Liver (tissue), 9 donors: ENCODE data around the gene TANGO2. TPM values are rescaled to one million over a fixed set of nuclear protein-coding genes. Genes with fewer than 3 reads are reported as not detected.

ENCODE experiments used
- DNase-seq: peaks from one replicate; pipeline ENCODE4 v3.0.0-alpha.2; 2017; ENCODE audit warnings: low spot score
- H3K27ac ChIP-seq, 2 donors: one replicate each; pipeline ENCODE4 v1.7.0; 2013; ENCODE audit warnings: inconsistent platforms in 2 of 2, low read length in 2 of 2, control low read depth in 1 of 2, low read depth in 1 of 2, mild to moderate bottlenecking in 1 of 2
- H3K27me3 ChIP-seq, 4 donors: one replicate each; pipeline versions ENCODE4 v1.6.1 to v1.7.0; 2013; ENCODE audit warnings: low read length in 3 of 4, inconsistent platforms in 1 of 4, mild to moderate bottlenecking in 1 of 4, moderate library complexity in 1 of 4; ENCODE audit not compliant: control insufficient read depth in 4 of 4, insufficient read depth in 4 of 4
- H3K36me3 ChIP-seq, 4 donors: one replicate each; pipeline versions ENCODE4 v1.6.1 to v1.7.0; 2013; ENCODE audit warnings: low read length in 3 of 4, mild to moderate bottlenecking in 3 of 4, low read depth in 1 of 4, moderate library complexity in 1 of 4; ENCODE audit not compliant: control insufficient read depth in 4 of 4, insufficient read depth in 3 of 4
- H3K4me1 ChIP-seq, 4 donors: one replicate each; pipeline versions ENCODE4 v1.6.1 to v1.7.0; 2013; ENCODE audit warnings: low read length in 3 of 4, mild to moderate bottlenecking in 3 of 4, moderate library complexity in 1 of 4; ENCODE audit not compliant: control insufficient read depth in 4 of 4, insufficient read depth in 4 of 4
- H3K4me3 ChIP-seq, 3 donors: one replicate each; pipeline versions ENCODE4 v1.6.1 to v1.7.0; 2013; ENCODE audit warnings: low read length in 3 of 3, control low read depth in 1 of 3, low read depth in 1 of 3, mild to moderate bottlenecking in 1 of 3
- H3K9ac ChIP-seq, 2 donors: one replicate each; pipeline ENCODE4 v1.7.0; 2013; ENCODE audit warnings: low read length in 2 of 2, mild to moderate bottlenecking in 2 of 2, moderate library complexity in 2 of 2, control low read depth in 1 of 2, low read depth in 1 of 2
- H3K9me3 ChIP-seq, 4 donors: one replicate each; pipeline versions ENCODE4 v1.6.1 to v1.7.0; 2013; ENCODE audit warnings: low read length in 3 of 4; ENCODE audit not compliant: control insufficient read depth in 4 of 4
- CTCF ChIP-seq: fragments of 150-350 bp; IDR thresholded peaks from 2 replicates; pipeline ENCODE4 v1.5.1; 2017; ENCODE audit warnings: improper control_type of control experiment, low read depth, low read length; ENCODE audit not compliant: missing input control
- EGR1 ChIP-seq, 2 donors: IDR thresholded peaks; 2 replicates each; pipeline ENCODE4 v1.6.1; 2016 to 2018; ENCODE audit warnings: antibody characterized with exemption in 2 of 2, low read depth in 2 of 2
- FOXA1 ChIP-seq: IDR thresholded peaks from 2 replicates; pipeline ENCODE4 v1.6.1; 2016; ENCODE audit warnings: antibody characterized with exemption
- FOXA2 ChIP-seq: IDR thresholded peaks from 2 replicates; pipeline ENCODE4 v1.6.1; 2016; ENCODE audit warnings: antibody characterized with exemption
- GABPA ChIP-seq, 2 donors: IDR thresholded peaks in 1 of 2; conservative IDR thresholded peaks in 1 of 2; 2 replicates each; pipeline ENCODE4 v1.6.1; 2016; ENCODE audit warnings: antibody characterized with exemption in 2 of 2, mild to moderate bottlenecking in 1 of 2, moderate library complexity in 1 of 2
- HNF4G ChIP-seq: IDR thresholded peaks from 2 replicates; pipeline ENCODE4 v1.6.1; 2016; ENCODE audit warnings: antibody characterized with exemption
- JUND ChIP-seq, 2 donors: IDR thresholded peaks; 2 replicates each; pipeline ENCODE4 v1.6.1; 2016; ENCODE audit warnings: antibody characterized with exemption in 2 of 2
- MAX ChIP-seq: IDR thresholded peaks from 2 replicates; pipeline ENCODE4 v1.6.1; 2016; ENCODE audit warnings: antibody characterized with exemption
- NR2F2 ChIP-seq: IDR thresholded peaks from 2 replicates; pipeline ENCODE4 v1.6.1; 2016; ENCODE audit warnings: antibody characterized with exemption
- RAD21 ChIP-seq, 2 donors: IDR thresholded peaks; 2 replicates each; pipeline ENCODE4 v1.6.1; 2016; ENCODE audit warnings: antibody characterized with exemption in 2 of 2, mild to moderate bottlenecking in 2 of 2
- RXRA ChIP-seq, 2 donors: IDR thresholded peaks; 2 replicates each; pipeline ENCODE4 v1.6.1; 2017 to 2018; ENCODE audit warnings: antibody characterized with exemption in 2 of 2, mild to moderate bottlenecking in 1 of 2
- SP1 ChIP-seq: IDR thresholded peaks from 2 replicates; pipeline ENCODE4 v1.6.1; 2018; ENCODE audit warnings: antibody characterized with exemption, mild to moderate bottlenecking
- YY1 ChIP-seq: IDR thresholded peaks from 2 replicates; pipeline ENCODE4 v1.6.1; 2016; ENCODE audit warnings: antibody characterized with exemption, mild to moderate bottlenecking
- ZBTB33 ChIP-seq: IDR thresholded peaks from 2 replicates; pipeline ENCODE4 v1.6.1; 2016; ENCODE audit warnings: antibody characterized with exemption
- WGBS: extraction: QIAGEN DNeasy Blood & Tissue Kit; methylation state at CpG from one replicate; pipeline ENCODE4 v1.1.7; 2013; 5-methylcytosine and 5-hydroxymethylcytosine counted together
- polyA plus RNA-seq, 2 donors: library from polyadenylated mRNA; stranded (reverse) in 1 of 2; unstranded in 1 of 2; fragments of 200-250 nt in 1 of 2; fragments of >200 nt in 1 of 2; fragmentation: Nextera tagmentation in 1 of 2; extraction: Ambion mirVana in 1 of 2; gene quantifications; one replicate each; pipeline versions ENCODE4 v1.2.1 to v1.2.3, GENCODE V29; 2013 to 2015
- total RNA-seq, 2 donors: library from RNA; depleted of rRNA; stranded (reverse); fragments of >200 nt; gene quantifications; one replicate each; pipeline ENCODE4 v1.2.3, GENCODE V29; 2014
- TF ChIP-seq, protein P1 (sequence below): IDR thresholded peaks from 2 replicates; pipeline ENCODE4 v1.6.1; 2016; ENCODE audit warnings: antibody characterized with exemption
- TF ChIP-seq, protein P2 (sequence below): IDR thresholded peaks from 2 replicates; pipeline ENCODE4 v1.6.1; 2016; ENCODE audit warnings: antibody characterized with exemption, mild to moderate bottlenecking
- donor health status: healthy.
- donor health status: healthy.
- donor health status: healthy.
- donor health status: healthy.
- donor health status: healthy.

Gene TANGO2
- total and polyA plus RNA-seq, 4 donors = 10.8 to 153 (median 16.1) TPM

DNA sequence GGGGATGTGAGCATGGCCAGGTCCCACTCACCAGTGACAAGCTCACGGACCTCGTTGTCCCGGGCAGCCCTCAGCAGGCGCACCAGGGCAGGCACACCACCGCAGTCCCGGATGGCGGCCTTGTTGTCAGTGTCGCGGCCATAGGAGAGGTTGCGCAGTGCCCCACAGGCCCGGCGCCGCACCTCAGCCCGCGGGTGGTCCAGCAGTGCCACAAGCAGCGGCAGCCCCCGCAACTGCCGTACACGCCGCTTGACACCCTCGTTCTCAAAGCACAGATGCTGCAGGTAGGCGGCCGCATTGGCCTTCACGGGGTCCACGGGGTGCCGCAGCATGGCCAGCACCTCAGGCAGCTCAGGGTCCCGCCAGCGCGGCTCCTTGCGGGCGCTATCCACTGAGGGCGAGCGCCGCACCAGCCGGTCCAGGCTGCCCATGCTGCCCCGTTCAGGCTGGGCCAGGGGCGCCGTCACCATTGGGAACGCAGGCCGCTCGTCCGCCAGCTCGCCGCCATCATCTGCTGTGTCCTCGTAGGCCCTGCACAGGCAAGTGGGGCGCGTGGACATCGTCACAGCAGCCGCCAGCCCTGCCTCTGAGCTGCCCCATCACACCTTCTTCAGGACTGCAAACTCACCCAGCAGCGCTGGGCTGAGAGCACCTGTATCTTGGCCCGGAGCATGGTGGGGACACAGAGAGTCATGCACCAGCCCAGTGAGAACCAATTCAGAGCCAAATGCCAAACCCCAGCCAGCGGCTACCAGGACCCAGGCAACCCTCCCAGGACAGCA lies 41.0 kb upstream of the TANGO2 start:
- 96% methylated on average over 52 of the region's 52 CpGs for WGBS
- DNase-seq = no peak

GRCh38 chr22:19980766-19981165 lies 40.1 kb upstream of the TANGO2 start:
- no peaks in the 10 kb centered on the region for H3K9me3 ChIP-seq
- no peaks in the 10 kb centered on the region for H3K27me3 ChIP-seq
- TF ChIP-seq HNF4G = no peak
- TF ChIP-seq RXRA (IDR thresholded peaks at IDR 0.05) = no peak
- no peak for TF ChIP-seq FOXA2
- no peak for TF ChIP-seq NR2F2
- TF ChIP-seq YY1 = no peak
- no peak for TF ChIP-seq ZBTB33
- TF ChIP-seq SP1 = no peak
- TF ChIP-seq, protein P1, sequence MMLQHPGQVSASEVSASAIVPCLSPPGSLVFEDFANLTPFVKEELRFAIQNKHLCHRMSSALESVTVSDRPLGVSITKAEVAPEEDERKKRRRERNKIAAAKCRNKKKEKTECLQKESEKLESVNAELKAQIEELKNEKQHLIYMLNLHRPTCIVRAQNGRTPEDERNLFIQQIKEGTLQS = no peak
- TF ChIP-seq JUND (IDR thresholded peaks at IDR 0.05) = no peak
- no peak for TF ChIP-seq RAD21 (IDR thresholded peaks at IDR 0.05)
- TF ChIP-seq EGR1 (IDR thresholded peaks at IDR 0.05; ENCODE audit: low read depth in 2 of 2) = no peak
- TF ChIP-seq MAX = no peak
- H3K27ac ChIP-seq = no peak overlapping the region
- peaks cover 0 to 2% (median under 1%) of the 10 kb centered on the region in 4 donors for H3K4me1 ChIP-seq
- no peak for DNase-seq
- H3K36me3 ChIP-seq = peaks cover 0 to 35% (median 4%) of the 10 kb centered on the region in 4 donors
- H3K9ac ChIP-seq = no peak overlapping the region
- 93% methylated on average over 7 of the region's 7 CpGs for WGBS
- H3K4me3 ChIP-seq = no peak overlapping the region

More for the DNA sequence above, 41.0 kb upstream of the TANGO2 start:
- H3K9me3 ChIP-seq = no peaks in the 10 kb centered on the region
- H3K27me3 ChIP-seq = no peaks in the 10 kb centered on the region
- H3K4me3 ChIP-seq = no peak overlapping the region
- H3K36me3 ChIP-seq = peaks cover 0 to 35% (median 4%) of the 10 kb centered on the region in 4 donors
- H3K4me1 ChIP-seq = peaks cover 0 to 2% (median 0%) of the 10 kb centered on the region in 4 donors
- TF ChIP-seq MAX (no peak), GABPA (IDR thresholded peaks at IDR 0.05 in 1 of 2, conservative IDR thresholded peaks at IDR 0.05 in 1 of 2) (no peak), NR2F2 (no peak), FOXA1 (no peak), CTCF (no peak)
- TF ChIP-seq, protein P2, sequence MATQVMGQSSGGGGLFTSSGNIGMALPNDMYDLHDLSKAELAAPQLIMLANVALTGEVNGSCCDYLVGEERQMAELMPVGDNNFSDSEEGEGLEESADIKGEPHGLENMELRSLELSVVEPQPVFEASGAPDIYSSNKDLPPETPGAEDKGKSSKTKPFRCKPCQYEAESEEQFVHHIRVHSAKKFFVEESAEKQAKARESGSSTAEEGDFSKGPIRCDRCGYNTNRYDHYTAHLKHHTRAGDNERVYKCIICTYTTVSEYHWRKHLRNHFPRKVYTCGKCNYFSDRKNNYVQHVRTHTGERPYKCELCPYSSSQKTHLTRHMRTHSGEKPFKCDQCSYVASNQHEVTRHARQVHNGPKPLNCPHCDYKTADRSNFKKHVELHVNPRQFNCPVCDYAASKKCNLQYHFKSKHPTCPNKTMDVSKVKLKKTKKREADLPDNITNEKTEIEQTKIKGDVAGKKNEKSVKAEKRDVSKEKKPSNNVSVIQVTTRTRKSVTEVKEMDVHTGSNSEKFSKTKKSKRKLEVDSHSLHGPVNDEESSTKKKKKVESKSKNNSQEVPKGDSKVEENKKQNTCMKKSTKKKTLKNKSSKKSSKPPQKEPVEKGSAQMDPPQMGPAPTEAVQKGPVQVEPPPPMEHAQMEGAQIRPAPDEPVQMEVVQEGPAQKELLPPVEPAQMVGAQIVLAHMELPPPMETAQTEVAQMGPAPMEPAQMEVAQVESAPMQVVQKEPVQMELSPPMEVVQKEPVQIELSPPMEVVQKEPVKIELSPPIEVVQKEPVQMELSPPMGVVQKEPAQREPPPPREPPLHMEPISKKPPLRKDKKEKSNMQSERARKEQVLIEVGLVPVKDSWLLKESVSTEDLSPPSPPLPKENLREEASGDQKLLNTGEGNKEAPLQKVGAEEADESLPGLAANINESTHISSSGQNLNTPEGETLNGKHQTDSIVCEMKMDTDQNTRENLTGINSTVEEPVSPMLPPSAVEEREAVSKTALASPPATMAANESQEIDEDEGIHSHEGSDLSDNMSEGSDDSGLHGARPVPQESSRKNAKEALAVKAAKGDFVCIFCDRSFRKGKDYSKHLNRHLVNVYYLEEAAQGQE = no peak
- TF ChIP-seq, protein P1 = no peak
- no peak overlapping the region for H3K27ac ChIP-seq
- H3K9ac ChIP-seq = no peak overlapping the region
